Measurements from ENCODE around the gene WBP2. TPM values are rescaled to one million over a fixed set of nuclear protein-coding genes. Genes with fewer than 3 reads are reported as not detected.

The WBP2 gene
- total RNA-seq, 1 donor, result 26.8 TPM

- no peak overlapping the region for H3K4me3 ChIP-seq (ENCODE audit: low read depth, low read length)
- no peak for TF ChIP-seq CTCF (IDR thresholded peaks at IDR 0.05; ENCODE audit: insufficient read depth, low read depth, low read length)
- no peak for DNase-seq (ENCODE audit: low read depth)
Measured at GRCh38 chr17:75824666-75825065, 30.5 kb downstream of the WBP2 start.

GRCh38 chr17:75824050-75824552, 31.0 kb downstream of the WBP2 start:
- H3K4me3 ChIP-seq (ENCODE audit: low read depth, low read length), result no peak overlapping the region
- no peak for TF ChIP-seq CTCF (IDR thresholded peaks at IDR 0.05; ENCODE audit: insufficient read depth, low read depth, low read length)
- no peak for DNase-seq (ENCODE audit: low read depth)

GRCh38 chr17:75823257-75824041, 31.7 kb downstream of the WBP2 start:
- no peak for TF ChIP-seq CTCF (IDR thresholded peaks at IDR 0.05; ENCODE audit: insufficient read depth, low read depth, low read length)
- no peak overlapping the region for H3K4me3 ChIP-seq (ENCODE audit: low read depth, low read length)
- DNase-seq (ENCODE audit: low read depth), result no peak

- TF ChIP-seq CTCF (IDR thresholded peaks at IDR 0.05; ENCODE audit: insufficient read depth, low read depth, low read length), result no peak
- DNase-seq (ENCODE audit: low read depth), result no peak
- no peak overlapping the region for H3K4me3 ChIP-seq (ENCODE audit: low read depth, low read length)
Measured at GRCh38 chr17:75822800-75823166, 32.4 kb downstream of the WBP2 start.

- H3K4me3 ChIP-seq (ENCODE audit: low read depth, low read length), result no peak overlapping the region
- DNase-seq (ENCODE audit: low read depth), result no peak
- no peak for TF ChIP-seq CTCF (IDR thresholded peaks at IDR 0.05; ENCODE audit: insufficient read depth, low read depth, low read length)
Measured at GRCh38 chr17:75822119-75822799, 32.9 kb downstream of the WBP2 start.

- no peak for DNase-seq (ENCODE audit: low read depth)
- TF ChIP-seq CTCF (IDR thresholded peaks at IDR 0.05; ENCODE audit: insufficient read depth, low read depth, low read length), result no peak
- H3K4me3 ChIP-seq (ENCODE audit: low read depth, low read length), result no peak overlapping the region
Measured at GRCh38 chr17:75821552-75821951, 33.6 kb downstream of the WBP2 start.

Data from fibroblast of villous mesenchyme (primary cell).